ENCODE results near the gene UFC1.

The UFC1 gene

DNA sequence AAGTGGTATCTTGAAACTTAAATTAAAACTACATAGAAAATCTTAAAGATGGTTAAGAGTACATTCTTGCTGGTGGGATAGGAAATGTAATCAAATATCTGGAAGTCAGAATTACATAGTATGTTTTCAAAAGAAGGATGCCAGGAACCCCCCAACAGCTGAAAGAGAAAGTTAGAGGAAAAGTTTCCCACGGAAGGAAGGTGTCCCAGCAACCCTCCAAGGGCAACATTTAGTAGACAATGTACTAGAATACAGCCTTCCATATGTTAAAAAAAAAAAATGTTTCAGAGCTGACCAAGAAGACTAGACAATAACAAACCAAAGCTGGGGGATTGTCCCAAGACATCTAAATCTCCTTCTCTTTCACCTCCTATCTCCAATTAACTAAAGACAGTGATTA lies 23.5 kb upstream of the UFC1 start:
- Histone ChIP-seq H3K36me3 (peaks cover 50 to 62% (median 56%) of the 10 kb centered on the region in 11 experiments), H3K9ac (no peak overlapping the region), H3K9me3 (replicated peaks in 1 of 11) (no peaks in the 10 kb centered on the region), H3K4me3 (peak overlapping the region in 2 of 10 experiments; percentile 75 to 87; a peak in 2 of 20 replicates), H3K4me2 (peak overlapping the region; percentile 84 to 97 (median 92)), H3K27me3 (no peaks in the 10 kb centered on the region), H3K27ac (no peak overlapping the region), H3K4me1 (peaks cover 53 to 69% (median 60%) of the 10 kb centered on the region in 10 experiments), H4K20me1 (peaks cover 0 to 58% (median 28%) of the 10 kb centered on the region in 11 experiments; a peak in 12 of 22 replicates)
- no peak for TF ChIP-seq Cebpa-rat (IDR thresholded peaks at IDR 0.05)

DNA sequence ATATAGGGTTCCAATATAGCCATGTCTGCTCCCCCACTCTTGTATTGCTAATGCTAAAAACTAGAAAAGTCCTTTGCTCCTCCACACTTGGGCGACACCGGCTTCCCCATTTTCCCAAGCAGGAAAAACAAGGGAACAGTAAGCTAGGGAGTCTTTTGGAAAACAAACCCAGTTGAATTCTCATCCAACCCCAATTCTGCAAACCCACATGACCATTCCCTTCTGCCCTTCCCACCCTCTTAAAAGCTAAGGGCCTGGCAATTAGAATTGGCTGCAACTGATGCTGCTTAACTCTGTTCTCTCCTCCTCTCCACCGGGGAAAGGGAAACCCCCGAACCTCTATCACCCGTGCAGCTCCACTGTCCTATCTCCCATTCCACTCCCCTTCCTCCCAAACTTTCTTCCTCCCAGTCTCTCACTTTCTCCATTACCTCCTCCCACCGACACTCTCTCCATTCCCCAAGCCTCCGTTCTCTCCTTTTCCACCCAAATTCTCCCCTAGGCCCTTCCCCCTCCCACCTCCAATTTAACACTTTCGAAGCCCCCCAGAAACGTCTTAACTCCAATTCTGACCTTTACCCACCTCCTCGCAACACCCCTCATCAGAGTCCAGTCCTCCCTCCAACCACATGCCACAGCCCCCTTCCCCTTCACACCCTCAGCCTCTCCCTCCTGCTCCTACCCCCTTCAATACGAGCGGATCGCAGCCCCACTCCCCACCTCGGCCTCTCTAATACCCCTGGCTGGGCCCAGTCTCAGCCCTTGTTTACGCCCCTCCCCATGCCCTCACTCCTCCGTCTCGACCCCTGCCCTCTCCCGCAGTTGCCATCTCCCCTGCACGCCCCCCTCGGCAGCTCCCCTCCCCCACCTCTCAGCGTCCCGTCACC lies 22.0 kb upstream of the UFC1 start:
- Histone ChIP-seq H3K27ac (peak overlapping the region; percentile 87 to 98 (median 95)), H3K4me3 (peak overlapping the region; percentile 71 to 87 (median 82)), H3K9ac (peak overlapping the region; percentile 88 to 96 (median 93)), H3K9me3 (replicated peaks in 1 of 11) (no peaks in the 10 kb centered on the region), H4K20me1 (peaks cover 0 to 43% (median 18%) of the 10 kb centered on the region in 11 experiments; a peak in 11 of 22 replicates), H3K27me3 (no peaks in the 10 kb centered on the region), H3K36me3 (peaks cover 35 to 57% (median 41%) of the 10 kb centered on the region in 11 experiments), H3K4me2 (peak overlapping the region; percentile 84 to 97 (median 92)), H3K4me1 (peaks cover 53 to 81% (median 68%) of the 10 kb centered on the region in 10 experiments)
- no peak for TF ChIP-seq Cebpa-rat (IDR thresholded peaks at IDR 0.05)

DNA sequence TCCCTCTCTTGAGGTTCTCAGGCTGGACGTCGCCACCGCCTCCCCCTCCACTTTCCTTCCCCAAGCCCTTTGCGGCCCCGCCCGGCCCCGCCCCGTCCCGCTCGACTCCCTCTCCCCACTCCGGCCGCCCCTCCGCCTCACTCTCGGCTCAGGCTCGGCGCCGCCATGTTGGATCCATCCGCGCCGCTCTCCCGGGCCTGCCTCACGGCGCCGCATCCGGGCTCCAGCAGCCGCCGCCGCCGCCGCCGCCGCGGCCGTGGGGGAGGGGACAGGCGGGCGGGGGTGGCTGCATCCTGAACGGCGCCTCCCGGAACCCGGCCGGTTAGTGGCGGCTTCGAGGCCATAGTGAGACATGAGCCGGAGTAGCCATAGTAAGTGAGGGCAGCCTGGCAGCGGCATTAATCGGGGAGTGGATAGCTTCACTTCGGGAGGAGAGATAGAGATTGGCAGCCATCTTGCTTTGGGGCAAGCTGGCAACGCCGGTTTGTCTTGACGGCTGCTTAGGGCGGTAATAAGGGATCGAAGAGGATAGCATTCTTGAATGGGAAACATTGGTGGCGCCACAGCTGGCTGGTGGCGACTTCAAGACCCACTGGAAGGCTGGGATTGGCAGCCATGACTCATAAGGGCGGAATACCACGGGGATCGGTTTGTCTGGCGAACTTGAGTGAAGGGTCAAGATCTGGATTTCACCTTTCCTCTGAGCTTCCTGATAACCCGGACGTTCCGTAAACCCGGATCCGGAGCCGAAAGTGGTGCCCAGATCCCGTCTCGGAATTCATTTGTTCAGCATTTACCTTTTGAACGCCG lies 21.2 kb upstream of the UFC1 start, which contains the start of gene DEDD:
Gene DEDD (minus strand): TSS at position 258 of the 810 bp plus-strand sequence. CDS start 8,205 bp downstream, outside the sequence.
- peak within 1 kb of the TSS; percentile 71 to 87 (median 82) for H3K4me3 ChIP-seq
- H3K9me3 ChIP-seq (replicated peaks in 1 of 11), result no peaks in the 10 kb centered on the region
- H3K36me3 ChIP-seq, result peaks cover 27 to 49% (median 33%) of the 10 kb centered on the region in 11 experiments
- peak within 1 kb of the TSS; percentile 87 to 97 (median 94) for H3K4me2 ChIP-seq
- TF ChIP-seq Cebpa-rat (IDR thresholded peaks at IDR 0.05), result no peak
- peaks cover 49 to 83% (median 64%) of the 10 kb centered on the region in 10 experiments for H3K4me1 ChIP-seq
- H3K27me3 ChIP-seq, result no peaks in the 10 kb centered on the region
- peak within 1 kb of the TSS; percentile 88 to 96 (median 93) for H3K9ac ChIP-seq
- H4K20me1 ChIP-seq, result peaks cover 0 to 34% (median 14%) of the 10 kb centered on the region in 11 experiments; a peak in 11 of 22 replicates
- H3K27ac ChIP-seq, result peak within 1 kb of the TSS; percentile 87 to 98 (median 95)

DNA sequence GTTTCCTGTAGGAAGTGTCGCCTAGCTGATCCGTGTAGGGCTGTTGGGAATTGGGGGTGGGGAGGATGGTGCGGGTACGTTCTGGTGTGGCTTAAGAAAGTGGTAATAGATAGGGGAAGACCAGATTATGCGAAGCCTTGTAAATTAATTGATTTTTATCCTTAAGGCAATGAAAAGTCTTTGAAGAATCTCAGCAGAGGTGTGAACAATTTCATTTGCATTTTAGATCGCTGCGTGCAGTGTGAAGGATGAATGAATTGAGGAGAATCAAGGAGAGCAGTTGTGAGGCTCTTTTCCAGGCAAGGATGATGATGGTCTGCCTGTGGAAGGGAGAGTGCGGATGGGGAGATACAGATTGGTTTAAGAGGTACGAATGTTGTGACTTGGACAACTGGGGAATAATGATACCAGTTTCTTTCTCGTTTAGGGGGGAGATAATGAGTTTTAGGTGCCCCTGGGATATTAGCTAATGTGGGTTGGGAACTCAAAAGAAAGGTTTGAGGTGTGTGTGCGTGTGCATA lies 20.5 kb upstream of the UFC1 start:
- Histone ChIP-seq H3K9ac (peak overlapping the region; percentile 88 to 96 (median 93)), H3K4me3 (peak overlapping the region; percentile 71 to 87 (median 82)), H3K36me3 (peaks cover 20 to 42% (median 26%) of the 10 kb centered on the region in 11 experiments), H4K20me1 (peaks cover 0 to 28% (median 7%) of the 10 kb centered on the region in 11 experiments; a peak in 10 of 22 replicates), H3K27me3 (no peaks in the 10 kb centered on the region), H3K4me2 (peak overlapping the region; percentile 83 to 96 (median 91)), H3K9me3 (replicated peaks in 1 of 11) (no peaks in the 10 kb centered on the region), H3K27ac (peak overlapping the region; percentile 87 to 98 (median 95)), H3K4me1 (peaks cover 42 to 83% (median 58%) of the 10 kb centered on the region in 10 experiments)
- TF ChIP-seq Cebpa-rat (IDR thresholded peaks at IDR 0.05), result no peak

DNA sequence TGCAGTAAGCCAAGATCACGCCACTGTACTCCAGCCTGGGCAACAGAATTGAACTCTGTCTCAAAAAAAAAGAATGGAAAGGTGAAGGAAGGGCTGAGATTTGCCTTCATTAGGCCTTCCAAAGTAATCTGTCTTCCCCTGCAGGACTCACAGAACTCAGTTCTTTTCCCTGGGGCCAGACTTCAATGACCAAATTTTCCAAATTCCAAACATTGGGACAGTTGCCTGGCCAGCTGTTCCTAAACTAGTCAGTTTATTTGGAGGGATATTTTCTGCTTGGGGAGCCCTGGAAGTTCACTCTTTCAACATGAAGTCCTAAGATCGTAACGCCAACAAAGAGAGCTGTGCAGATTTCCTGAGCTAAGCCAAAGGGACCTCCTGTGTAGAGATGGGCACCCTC lies 15.9 kb upstream of the UFC1 start:
- no peak for TF ChIP-seq Cebpa-rat (IDR thresholded peaks at IDR 0.05)
- no peaks in the 10 kb centered on the region for H3K27me3 ChIP-seq
- peak overlapping the region in 2 of 11 experiments; percentile 6 to 13; a peak in 1 of 22 replicates for H3K9ac ChIP-seq
- peaks cover 0 to 17% (median 3%) of the 10 kb centered on the region in 11 experiments; a peak in 4 of 22 replicates for H3K36me3 ChIP-seq
- 0 out of 22 replicates have a peak, but pooled peaks cover 0 to 7% (median 0%) of the 10 kb centered on the region in 11 experiments for H4K20me1 ChIP-seq
- no peak overlapping the region; a peak in 1 of 22 replicates for H3K27ac ChIP-seq
- H3K4me2 ChIP-seq, result peak overlapping the region in 3 of 11 experiments; percentile 8 to 50 (median 13); a peak in 4 of 22 replicates
- peaks cover 10 to 62% (median 24%) of the 10 kb centered on the region in 10 experiments for H3K4me1 ChIP-seq
- no peaks in the 10 kb centered on the region for H3K9me3 ChIP-seq (replicated peaks in 1 of 11)
- H3K4me3 ChIP-seq, result no peak overlapping the region

DNA sequence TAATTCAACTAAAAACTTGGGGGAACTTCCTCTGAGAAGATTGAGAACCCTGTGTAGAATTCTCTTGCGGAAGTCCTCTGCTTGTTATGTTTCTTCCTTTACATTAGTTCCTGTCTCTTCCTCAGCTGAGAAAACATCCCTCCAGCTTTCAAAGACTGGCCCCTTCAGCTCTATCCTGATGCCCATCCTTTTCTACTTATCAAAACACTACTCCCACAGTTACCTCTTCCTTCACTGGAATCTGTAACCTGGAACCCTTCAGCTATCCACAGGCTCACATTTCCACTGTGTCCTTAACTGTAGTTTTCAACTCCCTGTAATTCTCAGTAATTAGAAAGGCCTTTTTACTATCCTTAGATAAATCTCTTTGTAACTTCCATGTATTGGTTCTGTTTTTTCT lies 15.3 kb upstream of the UFC1 start:
- Histone ChIP-seq H3K4me2 (peak overlapping the region in 3 of 11 experiments; percentile 8 to 50 (median 13); a peak in 3 of 22 replicates), H3K27ac (no peak overlapping the region; a peak in 1 of 22 replicates), H3K9me3 (replicated peaks in 1 of 11) (no peaks in the 10 kb centered on the region), H3K36me3 (peaks cover 0 to 17% (median 3%) of the 10 kb centered on the region in 11 experiments; a peak in 4 of 22 replicates), H3K4me1 (peaks cover 8 to 61% (median 23%) of the 10 kb centered on the region in 10 experiments), H4K20me1 (0 out of 22 replicates have a peak, but pooled peaks cover 0 to 7% (median 0%) of the 10 kb centered on the region in 11 experiments), H3K4me3 (no peak overlapping the region), H3K9ac (peak overlapping the region in 2 of 11 experiments; percentile 6 to 19; a peak in 1 of 22 replicates), H3K27me3 (no peaks in the 10 kb centered on the region)
- TF ChIP-seq Cebpa-rat (IDR thresholded peaks at IDR 0.05), result no peak

DNA sequence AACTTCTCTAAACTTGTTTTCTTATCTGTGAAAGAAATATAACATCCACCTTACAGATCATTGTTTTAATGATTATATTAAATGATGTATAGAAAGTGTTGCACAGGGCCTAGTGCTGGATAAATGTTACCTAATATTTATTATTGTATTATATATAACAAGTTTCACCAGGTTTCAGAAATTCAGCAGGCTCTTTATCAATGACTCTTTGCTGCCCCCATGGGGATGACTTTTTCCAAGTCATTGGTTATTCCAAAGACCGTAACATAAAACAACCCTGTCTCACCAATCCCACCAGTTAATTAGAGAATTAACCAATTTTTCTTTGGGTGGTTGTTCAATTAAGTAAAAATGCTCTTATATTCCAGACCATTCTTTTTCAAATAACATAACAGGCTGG lies 14.0 kb upstream of the UFC1 start:
- Histone ChIP-seq H3K27ac (no peak overlapping the region), H3K4me1 (peaks cover 0 to 48% (median 11%) of the 10 kb centered on the region in 10 experiments; a peak in 11 of 20 replicates), H3K36me3 (peaks cover 0 to 16% (median under 1%) of the 10 kb centered on the region in 11 experiments; a peak in 4 of 22 replicates), H3K4me2 (no peak overlapping the region), H3K27me3 (no peaks in the 10 kb centered on the region), H3K4me3 (no peak overlapping the region), H3K9me3 (replicated peaks in 1 of 11) (no peaks in the 10 kb centered on the region), H3K9ac (no peak overlapping the region), H4K20me1 (0 out of 22 replicates have a peak, but pooled peaks cover 0 to 7% (median 0%) of the 10 kb centered on the region in 11 experiments)
- TF ChIP-seq Cebpa-rat (IDR thresholded peaks at IDR 0.05), result no peak
